SK-N-SH (cell line): ENCODE measurements around the gene EPHB2. TPM values are rescaled to one million over a fixed set of nuclear protein-coding genes. Genes with fewer than 3 reads are reported as not detected.

Experiments
- CTCF ChIA-PET: fragments of 300-600, 350-600 bp; formaldehyde crosslinking; extraction: SDS; loops from one replicate; lab custom pipeline; 2021; lab: Yijun Ruan, JAX
- POLR2A ChIA-PET: fragments of 350-600 bp; sonication (Branson Sonifier 250); formaldehyde crosslinking; extraction: SDS; loops from one replicate; lab custom pipeline; 2020; ENCODE audit warnings: antibody characterized with exemption, inconsistent platforms; lab: Yijun Ruan, JAX
- DNase-seq: peaks from one replicate; pipeline ENCODE4 v3.0.0; 2012
- H2AFZ ChIP-seq: fragments of 200-600 bp; sonication (generic); 2 replicates; pipeline ENCODE4 v1.8.1; 2016; ENCODE audit warnings: antibody characterized with exemption, mild to moderate bottlenecking, low read depth
- H3F3A ChIP-seq: fragments of 200-600 bp; sonication (generic); replicated peaks from 2 replicates; pipeline ENCODE3; 2016; ENCODE audit warnings: antibody characterized with exemption, mild to moderate bottlenecking; ENCODE audit not compliant: insufficient read depth
- H3K27ac ChIP-seq, 2 experiments: fragments of 200-500 bp in 1 of 2; fragments of 200-600 bp in 1 of 2; sonication (Bioruptor generic) in 1 of 2; sonication (generic), shearing (Covaris generic) in 1 of 2; 2 replicates each; pipeline versions ENCODE4 v1.5.1 to v1.6.1; 2014 to 2016; ENCODE audit warnings: low read depth in 2 of 2, inconsistent platforms in 1 of 2, low read length in 1 of 2, mild to moderate bottlenecking in 1 of 2, mixed read lengths in 1 of 2
- H3K27me3 ChIP-seq: fragments of 200-600 bp; sonication (generic), shearing (Covaris generic); 2 replicates; pipeline ENCODE4 v1.6.1; 2016; ENCODE audit warnings: mixed run types; ENCODE audit not compliant: insufficient read depth
- H3K36me3 ChIP-seq, 2 experiments: fragments of 200-500 bp in 1 of 2; fragments of 200-600 bp in 1 of 2; sonication (Bioruptor generic) in 1 of 2; sonication (generic) in 1 of 2; replicated peaks in 1 of 2; 2 replicates each; pipeline versions ENCODE3 to v1.5.1; 2014 to 2016; ENCODE audit warnings: low read length in 1 of 2, mild to moderate bottlenecking in 1 of 2; ENCODE audit not compliant: insufficient read depth in 2 of 2, control insufficient read depth in 1 of 2
- H3K4me1 ChIP-seq, 2 experiments: fragments of 200-500 bp in 1 of 2; fragments of 200-600 bp in 1 of 2; sonication (Bioruptor generic) in 1 of 2; sonication (generic), shearing (Covaris generic) in 1 of 2; 2 replicates each; pipeline versions ENCODE4 v1.5.1 to v1.6.1; 2014 to 2016; ENCODE audit warnings: low read depth in 1 of 2, low read length in 1 of 2, mixed run types in 1 of 2; ENCODE audit not compliant: insufficient read depth in 2 of 2, control insufficient read depth in 1 of 2
- H3K4me2 ChIP-seq: fragments of 200-600 bp; sonication (generic), shearing (Covaris generic); 2 replicates; pipeline ENCODE4 v1.6.1; 2017; ENCODE audit warnings: mixed run types
- H3K4me3 ChIP-seq, 2 experiments: fragments of 200-500 bp in 1 of 2; fragments of 200-600 bp in 1 of 2; sonication (Bioruptor generic) in 1 of 2; sonication (generic), shearing (Covaris generic) in 1 of 2; 2 replicates each; pipeline versions ENCODE4 v1.5.1 to v1.8.1; 2014 to 2016; ENCODE audit warnings: low read depth in 2 of 2, inconsistent platforms in 1 of 2, low read length in 1 of 2, mild to moderate bottlenecking in 1 of 2, mixed read lengths in 1 of 2, moderate library complexity in 1 of 2
- H3K79me2 ChIP-seq: fragments of 200-600 bp; sonication (generic); 2 replicates; pipeline ENCODE4 v1.8.1; 2017; ENCODE audit warnings: mild to moderate bottlenecking; ENCODE audit not compliant: insufficient read depth
- H3K9ac ChIP-seq: fragments of 200-600 bp; sonication (generic); 2 replicates; pipeline ENCODE4 v1.6.1; 2017; ENCODE audit warnings: mixed run types
- H3K9me2 ChIP-seq: fragments of 200-600 bp; sonication (generic); 2 replicates; pipeline ENCODE4 v1.6.1; 2017; ENCODE audit warnings: mixed run types
- H3K9me3 ChIP-seq: fragments of 200-600 bp; sonication (generic); 2 replicates; pipeline ENCODE4 v1.6.1; 2017; ENCODE audit warnings: mixed run types, mild to moderate bottlenecking, moderate library complexity
- H4K20me1 ChIP-seq: fragments of 200-600 bp; sonication (generic); 2 replicates; pipeline ENCODE4 v1.6.1; 2017; ENCODE audit warnings: mild to moderate bottlenecking, mixed run types; ENCODE audit not compliant: insufficient read depth
- CHD2 ChIP-seq: fragments of 150-350 bp; IDR thresholded peaks from 2 replicates; pipeline ENCODE4 v1.6.1; 2018; ENCODE audit warnings: low read length; ENCODE audit not compliant: partially characterized antibody
- ELF1 ChIP-seq: IDR thresholded peaks from 2 replicates; pipeline ENCODE4 v1.4.0; 2012
- EP300 ChIP-seq, 2 experiments: IDR thresholded peaks; 2 replicates each; pipeline versions ENCODE4 v1.4.0 to v1.6.1; 2012; ENCODE audit warnings: borderline replicate concordance in 1 of 2, low read depth in 1 of 2, low read length in 1 of 2
- EZH2phosphoT487 ChIP-seq: fragments of 200-600 bp; sonication (generic); IDR thresholded peaks from 2 replicates; pipeline ENCODE4 v1.6.1; 2017; ENCODE audit warnings: low read depth, mixed run types, mild to moderate bottlenecking, antibody characterized with exemption, moderate library complexity, borderline replicate concordance
- FOSL2 ChIP-seq: IDR thresholded peaks from 2 replicates; pipeline ENCODE4 v1.4.0; 2012; ENCODE audit warnings: low read depth, mild to moderate bottlenecking, moderate library complexity, borderline replicate concordance
- FOXJ3 ChIP-seq: sonication (generic); formaldehyde crosslinking; IDR thresholded peaks from 2 replicates; pipeline ENCODE4 v1.5.1; 2020; ENCODE audit warnings: mild to moderate bottlenecking, missing genetic modification reagents
- GABPA ChIP-seq: IDR thresholded peaks from 2 replicates; pipeline ENCODE4 v1.4.0; 2012; ENCODE audit warnings: low read depth, mild to moderate bottlenecking
- GATA2 ChIP-seq: sonication (generic); formaldehyde crosslinking; IDR thresholded peaks from 2 replicates; pipeline ENCODE4 v1.5.0; 2020; ENCODE audit warnings: mild to moderate bottlenecking, missing genetic modification reagents
- MEF2A ChIP-seq: IDR thresholded peaks from 2 replicates; pipeline ENCODE4 v1.4.0; 2012; ENCODE audit warnings: low read depth, borderline replicate concordance
- MXI1 ChIP-seq: IDR thresholded peaks from 2 replicates; pipeline ENCODE4 v1.6.1; 2012; ENCODE audit warnings: mild to moderate bottlenecking, low read depth, low read length, improper control_type of control experiment
- NFIC ChIP-seq: IDR thresholded peaks from 2 replicates; pipeline ENCODE4 v1.4.0; 2012; ENCODE audit warnings: borderline replicate concordance
- PBX3 ChIP-seq: IDR thresholded peaks from 2 replicates; pipeline ENCODE4; 2012
- RAD21 ChIP-seq: IDR thresholded peaks from 2 replicates; pipeline ENCODE4 v1.6.1; 2012; ENCODE audit warnings: mild to moderate bottlenecking, low read length
- RCOR1 ChIP-seq: fragments of 150-350 bp; IDR thresholded peaks from 2 replicates; pipeline ENCODE4 v1.6.1; 2017; ENCODE audit warnings: antibody characterized with exemption, low read length
- RFX5 ChIP-seq: IDR thresholded peaks from 2 replicates; pipeline ENCODE4 v1.6.1; 2012; ENCODE audit warnings: mild to moderate bottlenecking, improper control_type of control experiment, low read length
- RXRA ChIP-seq: IDR thresholded peaks from 2 replicates; pipeline ENCODE4 v1.4.0; 2012; ENCODE audit warnings: low read depth, mild to moderate bottlenecking, borderline replicate concordance
- SMC3 ChIP-seq: IDR thresholded peaks from 2 replicates; pipeline ENCODE4 v1.6.1; 2012; ENCODE audit warnings: low read depth, low read length, improper control_type of control experiment
- TAF1 ChIP-seq: IDR thresholded peaks from 2 replicates; pipeline ENCODE4 v1.6.1; 2012; ENCODE audit warnings: low read depth, mild to moderate bottlenecking, low read length, moderate library complexity, borderline replicate concordance
- TCF12 ChIP-seq: IDR thresholded peaks from 2 replicates; pipeline ENCODE4 v1.4.0; 2012
- WGBS: methylation state at CpG from one replicate; pipeline ENCODE4 v1.1.6; 2017; ENCODE audit warnings: low lambda C conversion rate; 5-methylcytosine and 5-hydroxymethylcytosine counted together
- polyA plus RNA-seq, 3 experiments: library from polyadenylated mRNA; depleted of rRNA; stranded (reverse); fragments of >200 nt; gene quantifications; 2 replicates each; pipeline ENCODE4 v1.2.3, GENCODE V29; 2012
- TF ChIP-seq, protein P1 (sequence below): IDR thresholded peaks from 2 replicates; pipeline ENCODE4 v1.6.1; 2012; ENCODE audit warnings: mild to moderate bottlenecking, low read depth, low read length, moderate library complexity
- TF ChIP-seq, protein P2 (sequence below): fragments of 150-350 bp; IDR thresholded peaks from 2 replicates; pipeline ENCODE4 v1.6.1; 2017; ENCODE audit warnings: antibody characterized with exemption, low read length, low read depth, borderline replicate concordance

The EPHB2 gene
- polyA plus RNA-seq, 1 of the 3 experiments (the other 2 are of a cell fraction): 25.2 TPM

DNA sequence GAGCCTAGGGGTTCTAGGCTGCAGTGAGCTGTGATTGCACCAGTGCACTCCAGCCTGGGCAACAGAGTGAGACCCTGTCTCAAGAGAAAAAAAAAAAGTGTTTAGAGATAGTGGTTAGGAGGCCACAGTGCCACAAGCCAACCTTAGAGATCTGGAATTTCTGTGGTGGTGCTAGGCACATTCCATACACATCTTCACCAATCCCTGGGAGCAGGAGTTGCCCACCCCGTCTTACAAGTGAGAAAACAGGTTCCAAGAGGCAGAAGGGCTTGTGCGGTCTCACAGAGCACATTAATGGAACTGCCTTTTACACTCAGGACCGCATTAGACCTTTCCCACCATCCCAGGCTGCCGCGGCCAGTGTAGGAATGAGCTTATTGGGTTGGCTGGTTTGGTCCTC lies 93.2 kb downstream of the EPHB2 start:
- TF ChIP-seq MXI1: no peak
- no peak for TF ChIP-seq FOSL2
- TF ChIP-seq RAD21: no peak
- no peak for TF ChIP-seq RFX5
- no peak for TF ChIP-seq FOXJ3 (CRISPR knock-in tag)
- TF ChIP-seq RXRA: no peak
- no peak for TF ChIP-seq GABPA
- no peak for TF ChIP-seq ELF1
- TF ChIP-seq SMC3: no peak
- no peak for TF ChIP-seq PBX3
- no peak for TF ChIP-seq NFIC
- Histone ChIP-seq H3K79me2 (no peaks in the 10 kb centered on the region), H3K9me2 (no peaks in the 10 kb centered on the region), H2AFZ (no peak overlapping the region), H3K9me3 (no peaks in the 10 kb centered on the region), H3K9ac (no peak overlapping the region), H3K4me1 (peaks cover 13 to 38% of the 10 kb centered on the region in 2 experiments; a peak in 3 of 4 replicates), H3K27ac (no peak overlapping the region), H3K36me3 (peaks cover 0 to 3% of the 10 kb centered on the region in 2 experiments), H3K4me3 (no peak overlapping the region), H4K20me1 (no peaks in the 10 kb centered on the region), H3K27me3 (no peaks in the 10 kb centered on the region), H3F3A (peaks cover 14% of the 10 kb centered on the region), H3K4me2 (no peak overlapping the region)
- ChIA-PET POLR2A (no interaction called here), CTCF (interaction anchor here (1.1 kb wide), 1 partner anchor 13 kb away, joined by 4 read pairs; no protein-coding TSS in a partner anchor)
- 98% methylated on average over 5 of the region's 5 CpGs for WGBS
- no peak for DNase-seq

GRCh38 chr1:22804406-22804805 lies 93.8 kb downstream of the EPHB2 start:
- H2AFZ ChIP-seq: no peak overlapping the region
- TF ChIP-seq MEF2A: no peak
- TF ChIP-seq GATA2 (CRISPR knock-in tag): no peak
- TF ChIP-seq FOSL2: no peak
- no peak for TF ChIP-seq PBX3
- TF ChIP-seq EZH2phosphoT487: no peak
- TF ChIP-seq MXI1: no peak
- TF ChIP-seq FOXJ3 (CRISPR knock-in tag): no peak
- TF ChIP-seq, protein P1, sequence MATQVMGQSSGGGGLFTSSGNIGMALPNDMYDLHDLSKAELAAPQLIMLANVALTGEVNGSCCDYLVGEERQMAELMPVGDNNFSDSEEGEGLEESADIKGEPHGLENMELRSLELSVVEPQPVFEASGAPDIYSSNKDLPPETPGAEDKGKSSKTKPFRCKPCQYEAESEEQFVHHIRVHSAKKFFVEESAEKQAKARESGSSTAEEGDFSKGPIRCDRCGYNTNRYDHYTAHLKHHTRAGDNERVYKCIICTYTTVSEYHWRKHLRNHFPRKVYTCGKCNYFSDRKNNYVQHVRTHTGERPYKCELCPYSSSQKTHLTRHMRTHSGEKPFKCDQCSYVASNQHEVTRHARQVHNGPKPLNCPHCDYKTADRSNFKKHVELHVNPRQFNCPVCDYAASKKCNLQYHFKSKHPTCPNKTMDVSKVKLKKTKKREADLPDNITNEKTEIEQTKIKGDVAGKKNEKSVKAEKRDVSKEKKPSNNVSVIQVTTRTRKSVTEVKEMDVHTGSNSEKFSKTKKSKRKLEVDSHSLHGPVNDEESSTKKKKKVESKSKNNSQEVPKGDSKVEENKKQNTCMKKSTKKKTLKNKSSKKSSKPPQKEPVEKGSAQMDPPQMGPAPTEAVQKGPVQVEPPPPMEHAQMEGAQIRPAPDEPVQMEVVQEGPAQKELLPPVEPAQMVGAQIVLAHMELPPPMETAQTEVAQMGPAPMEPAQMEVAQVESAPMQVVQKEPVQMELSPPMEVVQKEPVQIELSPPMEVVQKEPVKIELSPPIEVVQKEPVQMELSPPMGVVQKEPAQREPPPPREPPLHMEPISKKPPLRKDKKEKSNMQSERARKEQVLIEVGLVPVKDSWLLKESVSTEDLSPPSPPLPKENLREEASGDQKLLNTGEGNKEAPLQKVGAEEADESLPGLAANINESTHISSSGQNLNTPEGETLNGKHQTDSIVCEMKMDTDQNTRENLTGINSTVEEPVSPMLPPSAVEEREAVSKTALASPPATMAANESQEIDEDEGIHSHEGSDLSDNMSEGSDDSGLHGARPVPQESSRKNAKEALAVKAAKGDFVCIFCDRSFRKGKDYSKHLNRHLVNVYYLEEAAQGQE: no peak
- TF ChIP-seq, protein P2, sequence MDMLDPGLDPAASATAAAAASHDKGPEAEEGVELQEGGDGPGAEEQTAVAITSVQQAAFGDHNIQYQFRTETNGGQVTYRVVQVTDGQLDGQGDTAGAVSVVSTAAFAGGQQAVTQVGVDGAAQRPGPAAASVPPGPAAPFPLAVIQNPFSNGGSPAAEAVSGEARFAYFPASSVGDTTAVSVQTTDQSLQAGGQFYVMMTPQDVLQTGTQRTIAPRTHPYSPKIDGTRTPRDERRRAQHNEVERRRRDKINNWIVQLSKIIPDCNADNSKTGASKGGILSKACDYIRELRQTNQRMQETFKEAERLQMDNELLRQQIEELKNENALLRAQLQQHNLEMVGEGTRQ: no peak
- TF ChIP-seq EP300 (IDR thresholded peaks at IDR 0.05; ENCODE audit: borderline replicate concordance in 1 of 2, low read depth in 1 of 2, low read length in 1 of 2): no peak
- TF ChIP-seq TAF1: no peak
- TF ChIP-seq RCOR1: no peak
- TF ChIP-seq SMC3: no peak
- no peak for TF ChIP-seq TCF12
- no peak for TF ChIP-seq CHD2
- no peak for TF ChIP-seq RAD21
- no peak for TF ChIP-seq ELF1
- H3K79me2 ChIP-seq: no peaks in the 10 kb centered on the region
- H3K27ac ChIP-seq: no peak overlapping the region
- no peak overlapping the region for H3K9ac ChIP-seq
- 80% methylated on average over 6 of the region's 6 CpGs for WGBS
- no peaks in the 10 kb centered on the region for H3K27me3 ChIP-seq
- POLR2A ChIA-PET: no interaction called here
- CTCF ChIA-PET: no interaction called here
- no peak for DNase-seq
- peaks cover 20% of the 10 kb centered on the region for H3F3A ChIP-seq
- no peaks in the 10 kb centered on the region for H3K9me2 ChIP-seq
- peaks cover 18 to 42% of the 10 kb centered on the region in 2 experiments; a peak in 3 of 4 replicates for H3K4me1 ChIP-seq
- H3K9me3 ChIP-seq: no peaks in the 10 kb centered on the region
- no peak overlapping the region for H3K4me3 ChIP-seq
- H3K36me3 ChIP-seq: peaks cover 0 to 3% of the 10 kb centered on the region in 2 experiments
- no peaks in the 10 kb centered on the region for H4K20me1 ChIP-seq
- H3K4me2 ChIP-seq: no peak overlapping the region
